ENCODE measurements around the gene CNKSR3. TPM values are rescaled to one million over a fixed set of nuclear protein-coding genes. Genes with fewer than 3 reads are reported as not detected.

CNKSR3 gene
- total RNA-seq, 1 donor = 4.7 TPM

DNA sequence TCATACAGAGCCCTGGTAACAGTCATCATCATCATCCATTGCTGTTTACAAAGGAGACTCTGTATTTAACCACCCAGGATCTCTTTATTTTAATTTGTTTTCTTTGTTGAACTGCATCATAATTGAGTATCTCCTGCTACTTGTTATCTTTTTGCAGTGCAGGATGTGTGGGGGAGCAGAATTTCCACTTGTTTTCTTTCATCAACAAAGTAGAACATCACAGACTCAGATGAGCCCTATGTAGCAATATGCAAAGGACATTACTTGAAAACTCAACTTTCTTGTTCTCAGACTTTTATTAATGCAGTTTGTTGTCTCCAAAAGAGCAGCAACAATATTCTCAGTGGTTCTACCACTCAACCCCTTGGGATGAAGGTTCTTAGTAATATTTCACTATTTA is 115.2 kb downstream of the CNKSR3 start:
- no peak for TF ChIP-seq CTCF (IDR thresholded peaks at IDR 0.05; ENCODE audit: insufficient read depth, low read depth, low read length)
- no peak for DNase-seq (ENCODE audit: low read depth)
- H3K4me3 ChIP-seq (ENCODE audit: low read depth, low read length) = no peak overlapping the region

DNA sequence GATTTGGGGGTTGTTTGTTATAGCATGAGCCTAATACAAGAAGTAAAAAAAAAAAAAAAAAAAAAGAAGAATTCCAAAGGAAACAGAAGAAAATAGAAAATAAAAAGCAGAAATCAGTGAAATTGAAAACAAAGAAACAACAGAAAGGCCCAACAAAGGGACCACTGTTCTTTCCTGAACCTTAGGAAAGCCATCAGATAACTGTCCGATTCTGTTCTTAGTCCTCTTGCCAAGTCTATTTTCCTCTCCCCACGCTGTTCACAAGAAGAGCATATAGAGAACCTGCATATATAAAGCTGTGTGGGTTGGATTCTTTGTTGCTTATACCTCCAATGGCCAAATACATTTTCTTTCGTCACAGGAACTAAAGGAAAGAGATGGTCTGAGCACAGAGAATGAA is 115.9 kb downstream of the CNKSR3 start:
- no peak for DNase-seq (ENCODE audit: low read depth)
- TF ChIP-seq CTCF (IDR thresholded peaks at IDR 0.05; ENCODE audit: insufficient read depth, low read depth, low read length) = no peak
- no peak overlapping the region for H3K4me3 ChIP-seq (ENCODE audit: low read depth, low read length)

GRCh38 chr6:154390034-154390433 is 120.5 kb downstream of the CNKSR3 start:
- no peak for TF ChIP-seq CTCF (IDR thresholded peaks at IDR 0.05; ENCODE audit: insufficient read depth, low read depth, low read length)
- no peak for DNase-seq (ENCODE audit: low read depth)
- no peak overlapping the region for H3K4me3 ChIP-seq (ENCODE audit: low read depth, low read length)

DNA sequence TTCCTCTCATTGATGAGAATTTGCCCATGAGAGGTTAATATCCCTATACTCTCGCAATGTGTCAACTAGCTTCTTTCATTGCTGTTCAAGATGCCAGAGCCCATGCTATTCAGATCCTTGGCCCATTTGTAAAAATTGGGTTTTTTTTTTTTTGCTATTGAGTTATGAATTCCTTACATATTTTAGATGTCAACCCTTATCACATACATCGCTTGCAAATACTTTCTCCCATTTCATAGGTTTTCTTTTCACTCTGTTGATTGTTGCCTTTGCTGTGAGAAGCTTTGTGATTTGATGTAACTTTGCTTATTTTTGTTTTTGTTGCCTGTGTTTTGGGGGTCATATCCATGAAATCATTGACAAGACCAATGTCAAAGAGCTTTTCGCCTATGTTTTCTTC is 121.7 kb downstream of the CNKSR3 start:
- DNase-seq (ENCODE audit: low read depth) = no peak
- no peak overlapping the region for H3K4me3 ChIP-seq (ENCODE audit: low read depth, low read length)
- TF ChIP-seq CTCF (IDR thresholded peaks at IDR 0.05; ENCODE audit: insufficient read depth, low read depth, low read length) = no peak

DNA sequence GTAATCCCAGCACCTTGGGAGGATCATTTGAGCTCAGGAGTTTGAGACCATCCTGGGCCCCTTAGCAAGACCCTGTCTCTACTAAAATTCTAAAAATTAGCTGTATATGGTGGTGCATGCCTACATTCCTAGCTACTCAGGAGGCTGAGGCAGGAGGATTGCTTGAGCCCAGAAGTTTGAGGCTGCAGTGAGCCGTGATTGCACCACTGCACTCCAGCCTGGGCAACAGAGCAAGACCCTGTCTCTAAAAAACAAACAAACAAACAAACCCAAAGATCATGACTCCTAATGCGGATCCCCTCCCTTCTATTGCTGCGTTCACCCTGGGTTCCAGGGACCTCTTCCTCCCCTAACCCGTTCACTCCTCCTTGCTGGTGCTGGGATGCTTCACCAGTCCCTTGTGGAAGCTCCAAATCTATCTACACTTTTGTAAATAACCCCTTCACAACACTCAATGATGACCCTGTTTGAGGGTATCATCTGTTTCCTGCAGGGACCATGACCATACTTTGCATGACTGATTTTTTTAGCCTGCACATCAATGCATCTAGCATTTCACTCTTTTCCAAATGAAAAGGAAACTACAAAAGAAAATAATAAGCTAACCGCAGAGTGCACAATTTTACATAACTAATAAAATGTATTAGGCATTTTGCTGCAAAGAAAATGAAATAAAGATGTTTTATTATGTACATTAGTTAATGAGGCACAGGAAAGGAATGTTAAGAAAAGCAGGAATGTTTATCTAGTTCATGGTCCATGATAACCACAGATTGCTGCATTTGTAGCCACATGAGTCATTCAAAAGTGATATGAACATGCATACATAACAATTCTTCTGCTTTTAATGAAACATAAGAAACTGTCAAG is 123.4 kb downstream of the CNKSR3 start:
- peak; percentile 92 for DNase-seq (ENCODE audit: low read depth)
- no peak overlapping the region for H3K4me3 ChIP-seq (ENCODE audit: low read depth, low read length)
- no peak for TF ChIP-seq CTCF (IDR thresholded peaks at IDR 0.05; ENCODE audit: insufficient read depth, low read depth, low read length)

GRCh38 chr6:154384191-154384590 is 126.3 kb downstream of the CNKSR3 start:
- no peak overlapping the region for H3K4me3 ChIP-seq (ENCODE audit: low read depth, low read length)
- DNase-seq (ENCODE audit: low read depth) = no peak
- no peak for TF ChIP-seq CTCF (IDR thresholded peaks at IDR 0.05; ENCODE audit: insufficient read depth, low read depth, low read length)

- no peak overlapping the region for H3K4me3 ChIP-seq (ENCODE audit: low read depth, low read length)
- no peak for TF ChIP-seq CTCF (IDR thresholded peaks at IDR 0.05; ENCODE audit: insufficient read depth, low read depth, low read length)
- no peak for DNase-seq (ENCODE audit: low read depth)
Measured at GRCh38 chr6:154383273-154383672, 127.2 kb downstream of the CNKSR3 start.

All from fibroblast of villous mesenchyme (primary cell).